Stimulated activated CD4-positive, alpha-beta T cell treated with anti-CD3 and anti-CD28 coated beads, Interleukin-15, amount 100 ng/mL, for 1 hour (primary cell): ENCODE measurements around the gene HMX2.
A peak's percentile ranks its signal among the peaks of the same experiment; 100 is the strongest.
"Not testable (repeated sequence)": the region's sequence is repeated elsewhere in the genome, so short reads cannot be mapped to it uniquely, and the experiment has no call there.

ENCODE experiments used
- DNase-seq, 2 donors: peaks; one replicate each; pipeline ENCODE4 v3.0.0-alpha.2; 2020; ENCODE audit warnings: low read depth in 1 of 2, low spot score in 1 of 2

Gene HMX2

GRCh38 chr10:123150986-123151736, 3.2 kb downstream of the HMX2 start:
- DNase-seq: no peak

- DNase-seq: no peak
Observed at GRCh38 chr10:123151737-123152135, 3.8 kb downstream of the HMX2 start.

- no peak for DNase-seq
Observed at GRCh38 chr10:123153486-123154091, 5.7 kb downstream of the HMX2 start.

GRCh38 chr10:123154092-123154710, 6.3 kb downstream of the HMX2 start, which contains the start of gene BUB3:
Gene BUB3 (plus strand): TSS chr10:123154402. CDS start chr10:123154918, 516 bp downstream.
- peak; percentile 83 to 84 for DNase-seq

GRCh38 chr10:123154711-123155505, 7.0 kb downstream of the HMX2 start:
- DNase-seq: no peak

- no peak for DNase-seq
Observed at GRCh38 chr10:123156078-123156477, 8.1 kb downstream of the HMX2 start.

- no peak for DNase-seq
Observed at GRCh38 chr10:123157210-123157609, 9.3 kb downstream of the HMX2 start.

- no peak for DNase-seq
Observed at GRCh38 chr10:123158682-123159081, 10.7 kb downstream of the HMX2 start.

GRCh38 chr10:123160311-123160980, 12.5 kb downstream of the HMX2 start:
- DNase-seq: no peak

GRCh38 chr10:123164319-123164718, 16.4 kb downstream of the HMX2 start:
- no peak for DNase-seq

- no peak for DNase-seq
Observed at GRCh38 chr10:123165445-123166072, 17.6 kb downstream of the HMX2 start.

GRCh38 chr10:123166618-123167017, 18.7 kb downstream of the HMX2 start:
- no peak for DNase-seq

- no peak for DNase-seq
Observed at GRCh38 chr10:123170961-123171360, 23.0 kb downstream of the HMX2 start.

GRCh38 chr10:123171616-123172015, 23.7 kb downstream of the HMX2 start:
- not testable (repeated sequence) for DNase-seq

GRCh38 chr10:123175389-123176387, 27.8 kb downstream of the HMX2 start:
- DNase-seq: no peak

- DNase-seq: not testable (repeated sequence)
Observed at GRCh38 chr10:123178390-123178789, 30.5 kb downstream of the HMX2 start.

- no peak for DNase-seq
Observed at GRCh38 chr10:123180101-123181090, 32.5 kb downstream of the HMX2 start.

- DNase-seq: no peak
Observed at GRCh38 chr10:123183724-123184123, 35.8 kb downstream of the HMX2 start.
